Epithelial cell of proximal tubule (primary cell): ENCODE results near the gene LEFTY1. TPM values are rescaled to one million over a fixed set of nuclear protein-coding genes. Genes with fewer than 3 reads are reported as not detected.

Experiments
- DNase-seq: peaks from one replicate; pipeline ENCODE4 v3.0.0-alpha.2; 2011; ENCODE audit warnings: low read depth
- H3K4me3 ChIP-seq: 2 replicates; pipeline ENCODE4 v1.5.1; 2011; ENCODE audit warnings: low read depth, mild to moderate bottlenecking, low read length
- CTCF ChIP-seq: conservative IDR thresholded peaks from 2 replicates; pipeline ENCODE4 v1.5.1; 2012; ENCODE audit warnings: low read depth, mild to moderate bottlenecking, low read length
- total RNA-seq: library from RNA; depleted of rRNA; stranded (reverse); fragments of >200 nt; gene quantifications from 2 replicates; pipeline ENCODE4 v1.2.3, GENCODE V29; 2015

LEFTY1 gene
- total RNA-seq, 1 donor from 2014 or later: not detected

DNA sequence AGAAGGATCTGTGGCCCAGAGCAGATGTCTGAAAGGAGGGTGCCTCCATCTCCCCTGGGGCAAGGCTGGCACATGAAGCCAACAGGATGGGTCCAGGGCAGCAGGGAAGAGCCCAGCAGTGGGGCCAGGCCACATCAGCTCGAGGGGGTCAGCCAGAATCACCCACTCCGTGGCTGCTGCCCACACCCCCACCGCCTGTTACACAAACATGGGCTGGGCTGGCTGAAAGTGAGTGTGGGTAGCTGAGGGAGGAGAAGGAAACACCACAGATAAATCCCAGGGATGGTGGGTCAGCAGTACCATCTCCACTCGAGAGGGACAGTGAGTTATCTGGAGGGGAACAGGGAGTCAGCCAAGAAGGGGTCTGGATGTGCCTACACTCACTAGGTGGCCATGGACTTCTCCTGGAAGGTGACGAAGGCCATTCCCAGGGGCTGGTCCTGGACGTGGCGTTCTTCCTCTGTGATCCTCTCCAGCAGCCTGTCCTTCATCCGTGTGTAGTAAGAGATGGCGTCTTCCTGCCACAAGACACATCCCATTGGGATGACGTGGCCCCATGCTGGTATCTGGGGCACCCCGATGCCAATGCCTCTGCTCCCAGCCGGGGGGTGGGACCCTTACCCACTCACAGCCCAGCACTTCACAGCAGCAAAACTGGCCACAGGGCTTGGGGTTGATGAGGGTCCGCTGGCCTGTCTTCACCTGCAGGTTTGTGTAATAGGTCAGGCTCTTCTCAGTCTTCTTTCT, 26.9 kb downstream of the LEFTY1 start:
- no peak for TF ChIP-seq CTCF
- DNase-seq: no peak
- no peak overlapping the region for H3K4me3 ChIP-seq

GRCh38 chr1:225860876-225861441, 28.0 kb downstream of the LEFTY1 start:
- no peak for DNase-seq
- TF ChIP-seq CTCF: no peak
- H3K4me3 ChIP-seq: no peak overlapping the region

DNA sequence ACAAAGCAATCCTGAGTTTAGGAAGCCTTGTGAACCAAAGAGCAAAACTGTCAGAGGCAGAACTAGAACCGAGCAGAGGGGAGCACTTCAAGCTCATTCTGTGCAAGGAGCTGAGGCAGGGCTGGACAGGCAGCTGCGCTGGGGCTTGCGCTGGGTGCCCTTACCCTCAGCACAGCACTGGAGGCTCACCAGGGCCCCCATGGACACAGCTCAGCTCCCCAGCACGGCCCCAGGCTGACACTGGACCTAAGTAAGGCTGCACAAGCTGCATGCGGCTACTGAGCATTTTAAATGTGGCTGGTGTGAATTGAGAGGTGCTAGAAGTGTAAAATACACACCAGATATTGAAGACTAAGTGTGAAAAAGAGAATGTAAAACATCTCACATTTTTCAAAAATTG, 28.8 kb downstream of the LEFTY1 start:
- H3K4me3 ChIP-seq: no peak overlapping the region
- no peak for TF ChIP-seq CTCF
- no peak for DNase-seq

- no peak for DNase-seq
- no peak overlapping the region for H3K4me3 ChIP-seq
- no peak for TF ChIP-seq CTCF
Observed at GRCh38 chr1:225859151-225859550, 29.8 kb downstream of the LEFTY1 start.

GRCh38 chr1:225857256-225857655, 31.7 kb downstream of the LEFTY1 start:
- no peak for TF ChIP-seq CTCF
- no peak for DNase-seq

GRCh38 chr1:225855503-225856300, 33.2 kb downstream of the LEFTY1 start:
- DNase-seq: no peak
- TF ChIP-seq CTCF: peak; percentile 14
- H3K4me3 ChIP-seq: no peak overlapping the region

More at GRCh38 chr1:225857256-225857655, 31.7 kb downstream of the LEFTY1 start:
- no peak overlapping the region for H3K4me3 ChIP-seq
